LoVo (cell line): ENCODE results near the gene NFKB2.

ENCODE experiments used
- DNase-seq: peaks from one replicate; pipeline ENCODE4 v3.0.0-alpha.2; 2016; ENCODE audit warnings: low spot score

The NFKB2 gene

DNA sequence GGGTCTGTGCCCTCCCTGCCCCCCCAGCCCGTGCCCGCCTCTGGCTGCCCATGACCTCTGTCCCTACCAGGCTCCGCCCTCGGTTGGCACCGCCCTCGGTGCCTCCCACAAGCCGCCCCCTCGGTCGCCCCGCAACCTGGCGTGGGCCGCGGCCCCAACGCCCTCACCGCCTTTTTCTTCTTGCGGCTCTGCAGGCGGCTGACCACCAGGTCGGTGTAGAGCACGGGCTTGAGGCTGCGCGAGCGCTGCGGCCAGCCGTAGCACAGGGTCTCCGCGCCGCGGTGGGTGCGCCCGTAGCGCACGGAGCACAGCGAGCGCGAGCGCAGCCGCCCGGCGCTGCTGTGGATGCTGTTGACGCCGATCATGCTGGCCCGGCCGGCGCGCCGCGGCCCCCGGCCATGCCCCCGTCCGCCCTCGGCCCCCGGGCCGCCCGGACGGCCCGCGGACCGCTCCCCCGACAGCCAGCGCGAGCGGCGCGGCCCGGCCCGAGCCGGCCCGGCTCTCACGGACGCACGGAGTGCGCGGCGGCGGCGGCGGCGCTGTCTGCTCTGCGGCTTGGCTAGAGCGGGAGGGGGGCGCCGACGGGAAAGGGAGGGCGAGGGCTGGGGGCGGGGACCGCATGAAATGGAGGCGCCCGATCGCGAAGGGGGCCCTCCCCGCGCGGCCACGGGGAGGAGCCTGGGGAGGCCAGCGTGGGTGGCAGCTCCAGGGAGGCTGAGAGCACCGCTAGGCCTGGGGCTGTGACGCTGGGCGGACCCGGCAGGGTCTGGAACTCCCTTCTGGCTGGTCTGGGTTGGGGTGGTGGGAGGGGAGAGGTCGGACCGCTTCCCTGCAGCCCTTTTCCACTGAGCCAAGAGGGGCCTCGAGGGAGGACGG, 13.5 kb downstream of the NFKB2 start:
- DNase-seq = no peak

DNA sequence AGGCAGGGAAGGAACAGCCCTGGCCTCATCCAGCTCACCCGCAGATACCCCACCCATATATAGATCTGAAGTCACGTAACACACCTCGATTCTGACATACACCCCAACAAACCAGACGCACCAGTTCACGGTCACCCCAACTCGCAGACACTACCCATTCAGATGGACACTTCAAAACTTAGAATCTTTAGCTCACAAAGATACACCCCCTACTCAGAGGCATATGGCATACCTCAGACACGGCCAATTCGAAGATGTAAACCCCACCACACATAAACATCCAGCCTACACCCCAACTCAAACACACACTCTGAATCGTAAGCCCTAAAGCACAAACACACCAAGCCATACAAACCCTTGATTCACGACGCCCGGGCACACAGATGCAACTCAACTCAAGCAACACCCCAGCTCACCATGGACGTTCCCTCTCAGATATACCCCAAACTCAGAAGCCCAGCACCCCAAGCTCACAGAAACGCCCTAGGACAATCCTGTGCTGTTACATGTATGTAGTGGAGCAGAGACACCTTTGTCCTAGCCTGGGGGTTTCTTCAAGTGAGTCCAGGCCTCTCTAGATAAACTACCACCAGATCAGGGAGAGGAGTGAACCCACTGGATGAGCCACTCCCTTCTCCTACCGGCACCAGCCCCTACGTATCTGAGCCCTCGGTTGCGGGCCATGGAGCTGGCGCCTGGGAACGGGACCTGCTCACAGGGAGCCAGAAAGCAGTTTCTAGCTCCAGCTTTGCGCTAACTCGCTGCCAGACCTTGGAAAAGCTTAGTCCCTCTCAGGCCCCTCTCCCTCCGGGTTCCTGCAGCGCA, 14.3 kb downstream of the NFKB2 start:
- no peak for DNase-seq

DNA sequence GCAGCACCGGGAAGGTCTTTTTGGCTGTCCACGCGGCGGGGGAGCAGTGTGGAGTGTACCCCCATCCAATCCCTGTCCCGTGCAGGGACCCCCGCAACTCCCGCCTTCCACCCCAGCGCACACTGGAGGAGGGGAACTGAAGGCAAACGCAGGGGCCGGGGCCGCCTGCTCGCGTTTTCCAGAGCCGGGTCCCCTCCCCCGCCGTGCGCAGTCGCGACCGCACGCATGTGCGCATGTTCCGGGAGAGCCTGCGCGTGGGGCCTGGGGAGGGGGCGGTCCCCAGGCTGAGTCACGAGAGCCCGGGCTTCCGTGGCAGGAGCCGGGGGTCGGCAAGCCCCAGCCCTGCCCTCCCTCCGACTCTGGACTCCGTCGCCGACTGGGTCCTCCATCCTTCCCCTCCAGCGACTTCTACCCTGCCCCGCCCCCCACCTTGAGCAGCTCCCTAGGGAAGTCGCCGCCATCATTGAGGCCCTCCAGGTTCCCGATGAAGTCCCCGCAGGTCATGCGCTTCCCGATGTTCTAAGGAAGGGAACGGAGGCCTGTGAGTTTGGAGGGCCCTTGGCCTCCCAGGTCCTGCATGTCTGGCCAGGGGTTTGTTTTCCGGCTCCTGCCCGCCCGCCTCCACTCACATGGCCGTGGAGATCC, 15.0 kb downstream of the NFKB2 start:
- no peak for DNase-seq

DNA sequence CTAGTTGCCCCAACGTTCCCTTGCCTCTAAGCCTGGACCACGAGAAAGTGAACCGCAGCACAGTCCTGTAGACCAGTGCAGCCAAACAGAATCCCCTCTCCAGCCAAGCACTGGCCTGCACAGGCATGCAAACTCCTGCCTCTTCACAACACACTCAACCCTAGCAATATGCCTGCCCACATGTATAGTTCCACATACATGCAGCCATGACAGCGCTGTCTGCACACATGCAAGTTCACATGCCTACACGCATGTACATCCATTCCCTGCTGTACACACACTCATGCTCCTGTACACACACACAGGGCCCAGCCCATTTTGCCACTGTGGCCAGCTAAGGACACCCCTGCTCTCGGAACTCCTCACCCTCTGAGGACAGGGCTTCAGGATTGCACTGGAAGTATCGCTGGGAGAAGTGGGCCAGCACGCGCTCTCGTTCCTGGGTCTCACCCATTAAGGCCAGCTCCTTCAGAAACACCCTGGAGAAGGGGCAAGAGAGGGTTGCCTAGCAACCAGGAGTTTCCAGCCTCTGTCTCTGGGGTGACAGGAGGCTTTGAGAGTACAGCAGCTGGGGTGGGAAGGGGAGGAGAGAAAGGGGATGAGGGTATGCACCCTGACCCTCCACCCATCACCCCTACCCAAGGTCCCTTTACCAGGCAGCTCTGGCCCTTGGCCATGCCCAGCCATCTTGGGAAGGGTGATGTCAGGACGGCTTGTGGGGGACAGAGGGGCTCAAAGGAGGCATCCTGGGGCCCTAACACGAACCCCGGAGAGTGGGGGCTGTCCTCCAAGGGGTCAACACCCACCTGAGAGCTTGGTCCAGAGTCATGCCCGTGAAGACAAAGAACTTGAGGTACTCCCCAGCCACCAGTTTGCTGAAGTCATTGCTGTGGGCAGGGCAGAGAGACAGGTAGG, 16.1 kb downstream of the NFKB2 start:
- no peak for DNase-seq

DNA sequence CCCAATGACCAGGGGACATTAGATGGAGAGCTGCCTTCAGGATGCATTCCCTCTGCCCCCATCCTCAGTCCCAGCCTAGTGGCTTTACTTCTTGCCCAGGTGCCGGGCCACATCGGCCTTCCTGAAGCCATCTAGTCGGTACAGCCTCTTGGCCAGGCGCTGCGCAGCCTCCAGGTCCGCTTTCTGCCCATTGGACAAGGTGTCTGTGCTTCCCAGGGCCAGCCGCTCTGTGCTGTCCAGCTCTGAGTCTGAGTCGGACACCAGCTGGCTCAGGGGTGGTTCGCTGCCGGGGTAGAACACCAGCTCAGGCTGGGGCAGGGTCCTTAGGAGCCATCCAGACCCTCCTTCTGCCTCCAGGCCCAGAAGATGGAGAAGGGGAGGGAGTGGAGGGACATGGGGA, 16.8 kb downstream of the NFKB2 start:
- DNase-seq = no peak

DNA sequence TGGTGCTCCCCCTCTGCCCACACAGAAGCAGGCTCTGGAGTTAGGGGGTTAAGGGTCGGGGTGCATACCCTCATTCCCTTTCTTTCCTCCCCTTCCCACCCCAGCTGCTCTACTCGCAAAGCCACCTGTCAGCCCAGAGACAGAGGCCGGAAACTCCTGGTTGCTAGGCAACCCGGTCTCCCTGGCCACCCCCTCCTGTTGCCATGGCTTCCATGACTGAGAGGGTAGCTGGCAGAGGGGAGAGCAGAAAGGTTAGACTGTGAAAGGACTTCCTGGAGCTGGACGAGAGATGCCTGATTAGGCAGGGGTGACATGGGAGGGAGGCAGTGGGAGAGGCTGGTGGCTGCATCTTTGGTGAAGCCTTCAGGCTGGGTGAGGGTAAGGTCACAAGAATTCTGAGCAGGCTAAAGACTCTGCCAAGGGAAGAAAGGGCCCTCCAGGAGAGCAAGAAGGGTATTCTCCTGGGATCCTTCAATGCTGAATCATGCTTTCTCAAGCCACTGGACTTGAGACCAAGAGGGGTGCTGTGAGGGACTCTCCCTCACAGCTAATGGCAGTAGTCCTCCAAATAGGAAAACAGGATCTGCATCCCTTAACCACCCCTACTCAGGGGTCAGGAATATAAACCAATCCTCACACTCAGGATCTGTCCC, 17.7 kb downstream of the NFKB2 start:
- DNase-seq = no peak

DNA sequence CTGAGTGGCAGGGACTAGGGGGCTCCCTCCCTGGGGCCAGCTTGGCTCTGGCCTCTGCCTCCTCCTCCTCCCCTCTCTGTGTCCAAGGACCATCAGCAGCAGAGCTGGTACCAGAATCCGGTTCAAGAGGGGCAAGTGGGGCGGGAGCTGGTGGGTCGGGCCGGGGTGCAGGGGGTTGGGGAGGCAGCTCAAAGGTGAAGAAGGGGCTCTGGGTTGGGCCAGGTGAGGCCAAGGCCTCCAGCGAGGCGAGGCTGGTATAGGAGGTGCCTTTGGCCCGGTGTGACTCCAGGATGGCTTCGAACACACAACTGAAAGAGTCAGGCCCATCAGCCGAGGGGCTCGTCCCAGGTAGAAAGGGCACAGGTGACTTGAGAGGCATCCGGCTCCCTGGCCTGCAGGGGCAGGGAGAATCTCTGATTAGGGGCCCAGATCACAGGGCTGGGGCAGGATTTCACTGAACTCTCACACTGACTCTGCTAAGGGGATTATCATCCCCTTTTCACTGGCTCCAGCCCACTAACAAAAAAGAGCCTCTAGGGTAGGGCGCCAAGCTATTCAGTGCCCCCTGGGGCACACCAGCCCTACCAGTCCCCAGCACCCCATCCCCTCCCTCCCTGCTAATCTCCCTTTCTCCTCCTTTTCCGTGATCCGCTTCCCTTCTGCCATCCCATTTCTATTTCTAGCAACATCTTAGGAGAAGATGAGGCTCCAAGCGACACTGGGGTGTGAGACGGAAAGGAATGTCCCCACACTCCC, 18.5 kb downstream of the NFKB2 start:
- DNase-seq = no peak

DNA sequence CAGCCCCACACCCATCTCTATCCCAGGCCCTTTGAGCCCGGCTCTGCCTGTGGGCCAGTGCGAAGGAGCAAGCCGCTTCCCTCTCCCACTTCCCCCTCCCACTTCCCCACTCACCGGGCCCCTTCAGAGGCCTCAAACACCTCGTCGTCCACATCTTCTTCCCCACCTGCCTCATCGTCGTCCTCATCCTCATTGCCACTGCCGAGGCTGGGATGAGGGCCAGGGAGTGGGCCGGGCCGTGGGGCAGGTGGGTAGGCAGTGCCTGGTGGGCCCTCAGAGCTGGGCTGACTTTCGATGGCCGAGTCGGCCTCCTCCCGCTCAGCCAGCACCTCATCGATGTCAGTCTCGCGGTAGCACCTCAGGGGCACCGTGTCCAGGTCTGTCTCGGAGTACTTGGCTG, 19.2 kb downstream of the NFKB2 start:
- no peak for DNase-seq

DNA sequence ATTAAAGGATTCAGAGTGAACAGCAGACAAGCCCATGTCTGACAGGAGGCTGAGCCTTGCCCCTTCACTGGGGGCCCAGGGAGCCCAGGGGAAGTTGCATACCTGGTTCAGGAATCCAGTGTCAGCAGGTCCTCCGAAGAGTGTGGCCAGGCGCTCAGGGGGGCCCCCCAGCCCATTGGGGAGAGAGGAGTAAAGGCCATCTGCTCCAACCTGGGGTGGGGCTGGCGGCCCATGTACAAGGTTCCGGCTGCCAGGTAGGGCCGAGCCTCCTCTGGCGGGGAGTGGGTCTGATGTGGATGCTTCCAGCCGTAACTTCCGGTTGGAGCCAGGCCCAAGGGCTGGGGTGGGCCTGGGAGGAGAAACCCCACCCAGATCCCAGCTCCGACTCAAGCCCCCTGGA, 20.8 kb downstream of the NFKB2 start:
- DNase-seq = no peak

DNA sequence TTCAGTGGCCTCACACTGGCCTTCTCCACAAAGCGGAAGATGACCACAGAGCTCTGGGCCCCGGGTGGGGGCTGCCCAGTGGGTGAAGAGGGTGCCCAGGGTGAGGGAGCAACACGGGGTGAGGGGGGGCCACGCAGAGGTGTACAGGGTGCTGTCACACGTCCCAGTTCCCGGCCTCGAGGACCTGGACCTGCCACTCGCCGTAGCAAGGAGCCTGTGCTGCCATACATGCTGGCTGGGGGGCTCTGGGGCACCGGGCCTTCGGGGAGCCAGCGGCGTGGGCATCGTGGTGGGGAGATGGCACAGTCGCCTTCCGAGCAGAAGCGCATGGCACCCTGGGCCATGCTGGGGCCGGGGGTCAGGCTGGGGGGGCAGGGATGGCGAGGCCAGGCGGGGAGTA, 21.2 kb downstream of the NFKB2 start:
- DNase-seq = no peak

DNA sequence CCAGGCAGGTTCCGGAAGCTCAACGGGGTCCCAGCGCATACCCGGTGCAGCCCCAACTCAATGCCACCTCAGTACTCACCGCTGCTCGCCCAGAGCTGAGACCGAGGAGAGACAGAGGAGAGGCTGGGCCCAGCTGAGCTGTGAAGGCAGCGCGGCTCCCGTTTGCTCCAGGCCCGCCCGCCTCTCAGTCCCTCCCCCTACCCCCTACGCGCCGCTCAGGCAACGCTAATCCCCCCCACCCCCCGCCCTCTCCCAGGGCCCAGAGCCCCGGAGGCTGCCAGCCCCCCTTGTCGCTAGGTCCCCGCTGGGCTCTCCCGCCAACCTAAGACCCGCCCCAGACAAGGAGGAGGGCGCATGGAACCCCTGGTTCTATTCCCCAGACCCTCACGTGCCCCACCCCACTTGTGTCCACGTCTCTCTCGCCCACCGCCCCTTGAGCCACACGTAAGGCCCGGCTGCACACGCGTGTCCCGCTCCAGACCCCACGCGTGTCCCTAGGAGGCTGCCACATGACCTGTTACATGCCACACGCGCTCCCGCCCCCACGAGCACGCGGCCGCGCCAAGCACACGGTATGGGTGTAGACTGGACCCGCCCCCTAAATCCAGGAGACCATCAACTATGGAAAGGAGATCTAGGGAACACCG, 23.2 kb downstream of the NFKB2 start, which contains the start of gene PSD:
Gene PSD (minus strand): TSS at position 164 of the 647 bp plus-strand sequence. CDS start 1,747 bp downstream, outside the sequence.
- DNase-seq = no peak

DNA sequence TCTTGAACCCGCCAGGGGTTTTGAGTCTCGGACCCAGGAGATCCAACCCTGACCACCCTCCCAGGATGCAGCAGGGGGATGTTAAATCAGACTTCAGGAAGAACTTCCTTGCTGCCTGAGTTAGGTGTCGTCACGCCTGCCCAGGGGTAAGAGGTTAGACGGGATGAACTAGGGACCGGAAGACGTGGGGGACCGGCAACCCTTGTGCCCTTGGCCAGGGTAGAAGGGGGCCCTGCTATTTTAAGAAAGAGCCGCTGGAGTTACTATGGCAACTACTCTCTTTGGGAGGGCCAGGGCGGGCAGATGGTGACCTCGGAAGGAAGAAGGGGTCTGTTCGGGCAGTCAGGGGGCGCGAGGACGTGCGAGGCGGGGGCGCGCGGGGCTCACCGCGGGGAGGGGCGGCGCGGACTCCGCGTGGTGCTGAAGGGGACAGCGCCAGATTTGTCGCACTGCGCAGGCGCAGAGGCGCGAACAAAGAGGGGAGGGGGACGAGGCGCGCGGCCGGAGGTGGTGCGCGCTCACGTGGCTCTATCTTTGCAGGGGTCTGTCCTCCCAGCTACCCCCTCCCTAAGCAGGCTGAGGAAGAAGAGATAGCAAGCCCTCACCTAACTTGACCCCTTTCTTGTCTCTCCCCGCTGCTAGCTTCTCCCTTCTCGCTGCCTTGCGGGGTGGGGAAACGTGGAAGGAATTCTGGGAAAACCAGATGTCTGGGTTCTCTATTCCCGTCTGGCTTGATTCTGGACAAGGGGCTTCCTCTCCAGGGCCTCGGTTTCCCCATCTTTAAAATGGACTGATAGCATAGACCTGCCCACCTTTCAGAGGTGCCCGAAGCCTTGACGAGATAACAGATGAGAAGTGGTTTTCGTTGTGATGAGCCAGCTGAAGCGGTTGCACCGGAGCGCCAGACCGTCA, 24.0 kb downstream of the NFKB2 start:
- DNase-seq = peak; percentile 40

DNA sequence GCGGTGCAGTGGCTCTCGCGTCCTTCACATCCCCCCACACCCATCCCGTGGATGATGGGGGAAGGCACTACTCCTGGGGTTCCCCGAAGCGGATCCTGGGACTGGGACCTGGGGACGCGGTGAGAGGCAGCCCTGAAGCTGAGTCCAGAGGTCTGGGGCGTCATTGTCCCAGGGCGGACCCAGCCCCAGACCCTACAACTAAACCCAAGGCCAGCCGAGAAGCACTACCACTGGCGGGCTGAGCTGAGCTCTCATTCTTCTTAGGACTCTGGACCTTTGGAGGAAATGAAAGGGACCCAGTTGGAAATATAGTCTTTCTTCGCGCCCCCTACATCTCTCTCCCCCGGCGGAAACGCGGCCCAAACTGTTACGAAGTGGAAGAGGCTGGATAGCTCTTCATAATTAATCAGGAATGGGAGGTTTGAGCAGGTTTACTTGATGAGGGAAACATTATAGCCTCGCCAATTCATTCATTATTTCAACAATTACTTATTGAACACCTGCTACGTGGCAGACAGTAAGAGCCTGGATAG, 24.7 kb downstream of the NFKB2 start:
- DNase-seq = no peak

DNA sequence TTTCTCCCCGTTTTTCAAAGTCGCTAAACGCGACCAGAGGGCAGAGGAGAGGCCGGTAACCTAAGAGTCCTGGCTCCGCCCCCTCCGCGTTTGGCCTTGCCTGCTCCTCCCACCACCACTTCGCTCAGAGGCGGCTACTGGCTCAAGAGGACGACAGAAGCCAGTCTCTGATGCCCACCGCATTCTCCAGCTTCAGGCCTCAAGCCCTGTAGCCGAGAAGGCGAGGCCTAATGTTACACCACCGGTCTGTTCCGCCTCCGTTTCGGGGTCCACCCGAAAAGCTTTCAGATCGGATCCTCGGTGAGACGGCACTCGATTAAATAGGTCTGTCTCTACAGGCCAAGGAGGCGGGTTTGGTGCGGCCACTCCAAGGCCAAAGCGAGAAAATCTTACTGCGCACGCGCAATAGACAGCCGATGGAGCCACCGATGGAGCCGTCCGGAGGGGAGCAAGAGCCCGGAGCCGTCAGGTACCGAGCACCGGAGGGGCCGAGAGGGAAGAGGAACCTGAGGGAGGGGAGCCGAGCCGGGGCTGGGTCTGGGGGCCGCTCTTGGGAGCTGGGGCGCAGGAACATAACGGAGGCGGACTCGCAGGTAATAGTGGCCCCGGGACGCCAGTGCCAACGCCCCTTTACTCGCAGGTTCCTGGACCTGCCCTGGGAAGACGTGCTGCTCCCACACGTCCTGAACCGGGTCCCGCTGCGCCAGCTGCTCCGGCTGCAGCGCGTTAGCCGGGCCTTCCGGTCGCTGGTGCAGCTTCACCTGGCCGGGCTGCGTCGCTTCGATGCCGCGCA, 25.4 kb downstream of the NFKB2 start, which contains the start of gene FBXL15:
Gene FBXL15 (plus strand): TSS at position 123 of the 793 bp plus-strand sequence. CDS start 294 bp downstream, at position 417.
- peak; percentile 95 for DNase-seq

DNA sequence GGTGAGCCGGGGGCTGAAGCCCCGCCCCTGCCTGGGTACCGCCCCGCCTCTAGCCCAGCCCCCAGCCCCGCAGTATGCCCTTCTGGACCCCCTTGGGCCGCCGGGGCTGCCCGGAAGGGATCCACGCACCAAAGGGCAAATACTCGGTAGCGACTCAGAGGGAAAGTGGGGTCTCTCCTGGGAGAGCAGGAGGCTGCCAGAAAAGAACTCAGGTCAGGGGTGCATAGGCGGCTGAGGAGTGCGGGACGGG, 25.9 kb downstream of the NFKB2 start:
- no peak for DNase-seq

DNA sequence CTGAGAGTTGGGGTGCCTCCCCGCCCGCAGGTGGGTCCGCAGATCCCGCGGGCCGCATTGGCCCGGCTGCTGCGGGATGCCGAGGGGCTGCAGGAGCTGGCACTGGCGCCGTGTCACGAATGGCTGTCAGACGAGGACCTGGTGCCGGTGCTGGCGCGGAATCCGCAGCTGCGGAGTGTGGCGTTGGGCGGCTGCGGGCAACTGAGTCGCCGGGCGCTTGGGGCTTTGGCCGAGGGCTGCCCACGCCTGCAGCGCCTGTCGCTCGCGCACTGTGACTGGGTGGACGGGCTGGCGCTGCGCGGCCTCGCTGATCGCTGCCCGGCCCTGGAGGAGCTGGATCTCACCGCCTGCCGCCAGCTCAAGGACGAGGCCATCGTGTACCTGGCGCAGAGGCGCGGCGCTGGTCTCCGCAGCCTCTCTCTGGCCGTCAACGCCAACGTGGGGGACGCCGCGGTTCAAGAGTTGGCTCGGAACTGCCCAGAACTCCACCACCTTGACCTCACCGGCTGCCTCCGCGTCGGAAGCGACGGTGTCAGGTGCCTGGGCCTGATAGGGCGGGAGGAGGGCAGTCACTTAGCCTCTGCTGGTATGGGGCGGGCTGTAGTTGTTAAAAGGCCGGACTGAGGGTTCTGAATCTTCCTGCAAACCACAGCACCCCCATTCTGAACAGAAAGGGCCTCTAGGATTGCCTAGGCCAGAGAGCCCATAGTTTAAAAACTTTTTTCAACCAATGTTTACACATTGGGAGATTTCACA, 26.4 kb downstream of the NFKB2 start:
- DNase-seq = peak; percentile 44
